GM12875 (cell line): ENCODE data around the gene ZMPSTE24.

ENCODE experiments used
- H3K4me3 ChIP-seq: one replicate; pipeline ENCODE4 v1.5.1; 2011; ENCODE audit warnings: low read depth, low read length, control low read depth
- TF ChIP-seq, protein P1 (sequence below): IDR thresholded peaks from 2 replicates; pipeline ENCODE4 v1.5.1; 2011; ENCODE audit warnings: low read depth, mild to moderate bottlenecking, control low read depth, inconsistent platforms, low read length, moderate library complexity, borderline replicate concordance; ENCODE audit not compliant: insufficient read depth

ZMPSTE24 gene

DNA sequence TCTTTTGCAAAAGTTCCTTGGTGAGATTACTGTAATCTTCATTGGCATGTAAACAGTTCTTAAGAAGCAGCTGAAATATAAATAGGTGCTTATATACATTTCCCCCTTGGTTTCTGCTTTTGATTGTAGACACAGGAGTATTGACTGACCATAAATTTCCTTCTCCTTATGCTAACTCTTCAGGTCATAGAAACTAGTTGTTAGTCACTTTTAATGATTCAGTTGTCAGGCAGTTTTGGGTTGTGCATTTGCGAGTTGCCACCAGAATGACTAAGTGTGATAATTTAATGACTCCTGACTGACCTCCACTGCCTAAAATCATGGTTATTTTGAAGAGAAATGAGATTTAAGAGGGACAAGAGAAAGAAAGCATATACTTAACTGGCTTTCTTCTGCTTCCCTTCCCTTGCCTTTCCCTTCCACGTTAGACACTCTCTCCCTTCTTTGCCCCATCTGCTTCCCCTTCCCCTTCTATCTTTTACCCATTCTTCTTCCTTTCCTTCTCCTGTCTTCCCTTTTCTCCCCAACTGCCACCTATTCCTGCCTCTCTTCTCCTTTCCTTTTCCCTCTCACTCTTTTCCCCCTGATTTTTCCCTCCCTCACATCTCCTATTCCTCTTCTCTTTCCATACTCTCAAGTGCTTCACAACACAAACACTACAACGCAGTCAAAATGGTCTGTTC lies 12.3 kb downstream of the ZMPSTE24 start:
- H3K4me3 ChIP-seq: no peak overlapping the region
- TF ChIP-seq, protein P1, sequence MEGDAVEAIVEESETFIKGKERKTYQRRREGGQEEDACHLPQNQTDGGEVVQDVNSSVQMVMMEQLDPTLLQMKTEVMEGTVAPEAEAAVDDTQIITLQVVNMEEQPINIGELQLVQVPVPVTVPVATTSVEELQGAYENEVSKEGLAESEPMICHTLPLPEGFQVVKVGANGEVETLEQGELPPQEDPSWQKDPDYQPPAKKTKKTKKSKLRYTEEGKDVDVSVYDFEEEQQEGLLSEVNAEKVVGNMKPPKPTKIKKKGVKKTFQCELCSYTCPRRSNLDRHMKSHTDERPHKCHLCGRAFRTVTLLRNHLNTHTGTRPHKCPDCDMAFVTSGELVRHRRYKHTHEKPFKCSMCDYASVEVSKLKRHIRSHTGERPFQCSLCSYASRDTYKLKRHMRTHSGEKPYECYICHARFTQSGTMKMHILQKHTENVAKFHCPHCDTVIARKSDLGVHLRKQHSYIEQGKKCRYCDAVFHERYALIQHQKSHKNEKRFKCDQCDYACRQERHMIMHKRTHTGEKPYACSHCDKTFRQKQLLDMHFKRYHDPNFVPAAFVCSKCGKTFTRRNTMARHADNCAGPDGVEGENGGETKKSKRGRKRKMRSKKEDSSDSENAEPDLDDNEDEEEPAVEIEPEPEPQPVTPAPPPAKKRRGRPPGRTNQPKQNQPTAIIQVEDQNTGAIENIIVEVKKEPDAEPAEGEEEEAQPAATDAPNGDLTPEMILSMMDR: no peak

DNA sequence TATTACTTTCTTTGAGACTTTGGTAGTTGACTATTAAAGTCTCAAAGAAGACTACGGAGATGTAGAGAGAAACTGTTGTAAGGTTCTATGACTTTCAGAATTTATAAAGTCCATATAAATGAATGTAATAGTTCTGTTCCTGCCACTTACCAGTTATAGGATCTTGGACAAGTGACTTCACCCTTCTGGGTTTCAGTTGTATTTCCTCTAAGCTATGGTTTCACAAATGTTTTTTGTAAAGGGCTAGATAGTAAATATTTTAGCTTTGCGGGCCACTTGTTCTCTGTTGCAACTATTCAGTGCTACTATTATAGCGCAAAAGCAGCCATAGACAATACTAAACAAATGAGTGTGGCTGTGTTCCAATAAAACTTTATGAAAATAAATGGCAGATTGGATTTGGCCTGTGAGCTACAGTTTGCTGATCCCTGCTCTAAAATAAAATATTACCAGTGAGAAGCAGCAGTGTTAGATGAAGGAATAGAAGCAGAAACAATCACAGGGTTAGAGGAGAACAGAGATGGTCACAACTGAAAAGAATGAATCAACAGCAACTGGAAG lies 14.7 kb downstream of the ZMPSTE24 start:
- no peak overlapping the region for H3K4me3 ChIP-seq
- TF ChIP-seq, protein P1: no peak

DNA sequence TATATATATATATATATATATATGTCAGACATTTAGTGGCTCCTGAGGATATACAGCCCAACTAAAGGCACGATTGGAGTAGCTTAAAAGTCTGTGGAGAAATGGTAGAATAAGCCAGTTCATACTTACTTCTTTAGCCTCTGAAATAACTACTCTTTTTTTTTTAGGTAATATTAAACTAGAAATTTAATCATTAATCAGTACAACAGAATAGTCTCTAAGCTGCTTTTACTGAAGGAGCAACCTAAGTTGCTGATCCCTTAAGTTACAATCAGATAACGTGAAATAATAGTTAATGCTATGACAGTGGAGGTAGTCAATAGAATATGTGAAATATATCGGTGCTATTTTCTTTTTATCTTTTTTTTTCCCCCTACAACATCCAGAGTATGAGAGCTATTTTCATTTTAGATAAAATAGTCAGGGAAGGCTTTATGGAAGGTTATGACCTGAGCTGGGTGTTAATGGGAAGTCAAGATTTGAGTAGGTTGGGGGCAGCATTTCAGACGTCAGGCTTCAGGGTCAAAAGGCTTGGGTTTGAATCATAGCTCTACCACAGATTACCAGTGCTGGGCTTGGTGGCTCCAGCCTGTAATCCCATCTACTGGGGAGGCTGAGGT lies 15.6 kb downstream of the ZMPSTE24 start:
- TF ChIP-seq, protein P1: no peak
- no peak overlapping the region for H3K4me3 ChIP-seq

DNA sequence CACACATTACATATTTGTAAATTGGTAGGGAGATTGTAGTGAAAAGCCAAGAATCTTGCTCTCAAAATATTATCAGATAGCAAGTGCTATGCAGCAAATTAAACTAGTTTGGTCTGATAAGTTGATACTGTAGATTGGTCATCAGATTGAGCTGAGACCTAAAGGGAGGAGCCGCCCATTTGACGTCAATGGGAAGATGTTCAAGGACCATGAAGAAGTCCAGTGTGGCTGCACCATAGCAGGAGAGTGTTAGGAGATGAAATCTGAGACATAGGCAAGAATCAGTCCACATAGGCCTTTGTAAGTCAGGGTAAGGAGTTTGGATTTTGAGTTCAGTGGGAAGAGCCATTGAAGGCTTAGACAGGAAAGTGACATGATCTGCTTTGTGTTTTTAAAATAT lies 16.3 kb downstream of the ZMPSTE24 start:
- H3K4me3 ChIP-seq: no peak overlapping the region
- TF ChIP-seq, protein P1: no peak

DNA sequence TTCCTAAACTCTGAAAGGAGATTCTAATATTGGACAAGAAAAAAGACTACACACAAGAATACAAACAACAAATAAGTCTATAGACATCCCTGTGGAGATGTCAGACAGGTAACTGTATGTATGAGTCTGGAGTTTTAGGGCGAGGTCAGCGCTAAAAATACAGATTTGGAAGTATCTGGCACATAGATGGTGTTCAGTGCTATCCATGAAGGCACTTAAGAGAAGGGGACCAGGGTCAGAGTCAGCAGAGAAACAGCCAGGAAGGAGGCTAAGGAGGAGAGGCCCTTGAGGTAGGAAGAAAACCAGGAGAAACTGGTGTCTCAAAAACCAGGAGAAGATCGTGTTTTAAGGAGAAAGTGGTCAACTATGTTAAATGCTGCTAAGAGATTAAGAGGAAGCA lies 18.1 kb downstream of the ZMPSTE24 start:
- TF ChIP-seq, protein P1: no peak
- H3K4me3 ChIP-seq: no peak overlapping the region

DNA sequence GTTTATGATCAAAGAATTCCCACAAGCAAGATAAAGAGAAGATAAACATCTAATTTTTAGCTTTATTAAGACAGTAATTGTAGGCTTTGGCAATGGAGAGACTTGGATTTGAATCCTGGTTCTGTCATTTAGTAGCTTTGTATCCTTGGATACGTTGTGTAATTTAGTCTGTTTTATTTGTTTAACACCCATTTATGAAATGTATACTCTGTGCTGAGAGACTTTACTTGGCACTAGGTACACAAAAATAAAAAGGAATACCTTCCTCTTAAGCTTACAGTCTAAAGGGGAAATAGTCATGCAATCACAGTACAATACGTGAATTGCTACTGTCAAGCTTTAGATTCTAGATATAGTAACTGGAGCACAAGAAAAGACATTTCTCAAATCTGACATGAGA lies 23.8 kb downstream of the ZMPSTE24 start:
- TF ChIP-seq, protein P1: no peak
- no peak overlapping the region for H3K4me3 ChIP-seq

DNA sequence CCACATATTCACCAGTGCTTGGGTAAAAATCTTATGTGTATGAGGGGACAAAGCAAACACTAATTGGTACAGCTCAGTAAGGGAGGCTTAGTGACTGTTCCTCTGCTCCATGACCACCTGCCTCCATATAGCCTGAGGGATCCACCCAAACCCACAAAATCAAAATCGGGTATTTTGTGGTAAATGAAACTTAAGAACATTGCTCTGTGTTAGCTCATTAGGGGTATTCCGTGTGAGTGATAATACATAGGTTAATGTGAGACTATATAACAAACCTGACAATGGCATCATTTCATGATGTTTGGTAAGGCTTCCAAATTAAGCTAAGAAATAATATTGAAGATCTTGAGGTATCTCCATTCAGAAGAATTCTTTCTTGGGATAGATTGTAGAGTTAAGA lies 33.3 kb downstream of the ZMPSTE24 start:
- TF ChIP-seq, protein P1: no peak
- H3K4me3 ChIP-seq: no peak overlapping the region
